Stimulated activated CD8-positive, alpha-beta memory T cell treated with anti-CD3 and anti-CD28 coated beads, Interleukin-15, amount 100 ng/mL, for 24 hours (primary cell): Measurements from ENCODE around the gene ERN1.
"Not testable (repeated sequence)": the region's sequence is repeated elsewhere in the genome, so short reads cannot be mapped to it uniquely, and the experiment has no call there.

Experiments used
- DNase-seq: peaks from one replicate; pipeline ENCODE4 v3.0.0-alpha.2; 2020; ENCODE audit warnings: low read depth

ERN1 gene

DNA sequence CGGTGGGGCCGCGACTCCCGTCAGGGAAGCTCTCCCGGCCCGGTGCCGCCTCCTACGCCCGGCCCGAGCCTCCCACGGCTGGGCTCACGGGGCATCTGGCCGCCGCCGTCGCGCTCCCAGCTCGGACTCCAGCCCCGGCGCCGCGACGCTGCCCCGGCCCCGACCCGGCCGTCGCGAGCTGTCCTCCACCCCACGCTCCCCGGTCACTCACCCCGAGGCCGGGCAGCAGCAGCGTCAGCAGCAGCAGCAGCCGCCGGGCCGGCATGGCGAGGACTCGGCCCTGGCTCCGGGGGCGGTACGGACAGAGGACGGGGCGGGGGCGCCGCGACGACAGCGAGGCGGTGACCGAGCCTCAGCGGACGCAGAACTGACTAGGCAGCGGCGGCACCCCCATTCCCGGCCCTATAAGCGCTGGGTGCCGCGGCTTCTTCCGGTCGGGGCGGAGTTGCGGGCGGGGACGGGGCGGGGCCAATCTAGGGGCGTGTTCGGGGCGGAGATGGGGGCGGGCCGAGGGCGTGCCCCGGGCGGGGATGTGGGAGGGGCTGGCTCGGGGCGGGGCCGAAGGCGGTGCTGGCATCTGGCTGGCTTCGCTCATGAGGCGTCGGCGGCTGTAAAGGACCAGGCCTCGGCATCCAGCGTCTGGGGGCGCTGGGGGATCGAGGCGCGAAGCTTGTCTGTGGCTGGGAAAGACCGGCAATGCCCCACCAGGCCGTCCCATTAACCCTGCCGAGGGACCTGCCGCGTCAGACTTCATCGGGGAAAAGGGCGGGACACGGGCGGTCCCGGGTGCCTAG, at the start of gene ERN1:
Gene ERN1 (minus strand): TSS at position 380 of the 794 bp plus-strand sequence. CDS start 115 bp downstream, at position 265.
- peak; percentile 92 for DNase-seq

DNA sequence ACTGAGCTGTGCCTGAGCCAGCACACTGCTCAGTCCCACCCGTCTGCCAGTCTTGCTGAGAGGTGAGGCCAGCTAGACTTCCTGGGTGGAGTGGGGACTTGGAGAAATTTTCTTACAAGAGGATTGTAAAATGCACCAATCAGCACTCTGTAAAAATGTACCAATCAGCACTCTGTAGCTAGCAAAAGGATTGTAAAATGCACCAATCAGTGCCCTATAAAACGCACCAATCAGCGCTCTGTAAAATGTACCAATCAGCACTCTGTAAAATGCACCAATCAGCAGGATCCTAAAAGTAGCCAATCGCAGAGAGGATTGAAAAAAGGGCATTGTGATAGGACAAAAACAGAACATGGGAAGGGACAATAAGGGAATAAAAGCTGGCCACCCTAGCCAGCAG, 49.1 kb upstream of the ERN1 start:
- not testable (repeated sequence) for DNase-seq

DNA sequence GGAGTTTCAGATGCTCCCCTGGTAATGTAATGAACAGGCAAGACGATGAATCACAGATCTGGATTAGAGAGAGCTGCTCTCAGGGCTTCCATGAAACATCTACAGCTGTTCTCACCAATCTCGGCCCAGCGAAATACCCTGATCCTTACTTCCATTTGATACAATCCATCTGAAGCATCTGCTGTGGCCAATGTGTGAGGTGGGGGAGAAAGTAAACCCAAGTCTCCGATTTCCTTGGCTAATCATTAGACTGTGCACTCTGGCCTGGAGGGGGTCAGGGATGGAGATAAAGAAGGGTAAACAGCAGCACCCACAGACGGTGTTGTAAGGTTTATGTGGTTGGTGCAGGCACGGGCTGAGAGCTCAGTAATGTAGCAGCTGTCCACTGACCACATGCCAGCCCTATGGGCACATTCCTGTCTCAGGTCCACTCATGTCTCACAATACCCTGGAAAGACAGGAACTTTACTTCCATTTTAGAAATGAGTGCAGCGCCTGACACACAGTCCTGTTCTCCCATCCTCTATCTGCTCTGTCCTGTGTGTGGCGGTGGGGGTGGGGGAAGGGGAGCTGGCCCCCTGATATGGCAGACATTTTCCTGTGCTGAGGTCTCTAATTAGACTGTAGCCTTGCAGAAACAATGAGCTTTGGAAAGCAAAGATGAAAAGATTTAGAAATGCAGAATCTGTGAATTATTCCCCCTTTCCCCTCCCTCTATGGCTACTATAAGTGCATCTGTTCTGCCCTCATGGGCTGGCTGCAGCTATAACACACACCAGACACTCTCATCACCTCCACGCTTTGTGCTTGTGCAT, 48.3 kb upstream of the ERN1 start:
- DNase-seq, result no peak

DNA sequence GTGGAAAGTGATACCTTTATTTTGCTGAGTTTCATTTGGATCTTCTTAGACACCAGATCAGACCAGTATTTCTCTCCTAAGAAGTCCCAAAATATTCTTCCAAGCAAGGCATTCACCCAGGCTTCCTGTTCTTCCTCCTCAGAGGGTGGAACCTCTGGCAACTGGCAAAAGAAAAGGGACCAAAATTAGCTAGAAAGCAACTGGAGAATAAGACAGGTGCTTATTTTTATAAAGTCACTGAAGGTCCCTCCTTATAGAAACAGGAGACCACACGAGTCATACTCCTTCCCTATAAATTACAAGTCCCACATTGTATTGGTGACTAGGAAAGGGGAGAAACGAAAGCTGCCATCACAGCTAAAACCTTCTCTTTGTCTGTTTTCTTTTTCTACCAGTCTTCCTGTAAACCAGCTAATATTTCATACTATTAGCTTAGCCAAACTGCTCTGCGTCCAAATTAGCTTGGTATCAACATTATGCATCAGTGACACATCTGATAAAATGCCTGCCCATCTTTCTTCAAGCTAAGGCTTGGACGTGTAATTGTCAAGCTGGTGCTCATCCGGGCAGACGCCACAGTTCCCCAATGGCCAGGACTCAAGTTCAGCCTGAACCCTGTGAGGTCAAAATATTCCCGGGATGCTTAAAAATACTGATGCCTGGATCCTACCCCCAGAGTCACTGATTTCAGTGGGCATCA, 47.5 kb upstream of the ERN1 start:
- DNase-seq, result no peak

DNA sequence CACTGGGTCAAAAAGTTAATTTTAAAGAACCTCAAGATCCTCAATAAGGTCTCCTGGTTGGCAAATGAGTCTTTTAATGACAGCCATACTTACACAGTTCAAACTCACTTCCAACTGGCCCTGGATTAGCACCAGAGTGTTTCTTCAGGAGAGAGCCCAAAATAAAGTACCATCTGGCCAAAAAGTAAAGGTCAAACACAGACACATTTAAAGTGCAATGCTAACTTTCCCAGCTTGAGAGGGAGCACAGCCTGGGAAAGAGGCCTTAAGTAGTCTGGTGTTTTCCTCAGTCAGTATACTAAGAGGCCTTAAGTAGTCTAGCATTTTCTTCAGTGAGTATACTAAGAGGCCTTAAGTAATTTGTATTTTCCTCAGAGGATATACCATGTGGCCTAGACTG, 46.6 kb upstream of the ERN1 start:
- no peak for DNase-seq

DNA sequence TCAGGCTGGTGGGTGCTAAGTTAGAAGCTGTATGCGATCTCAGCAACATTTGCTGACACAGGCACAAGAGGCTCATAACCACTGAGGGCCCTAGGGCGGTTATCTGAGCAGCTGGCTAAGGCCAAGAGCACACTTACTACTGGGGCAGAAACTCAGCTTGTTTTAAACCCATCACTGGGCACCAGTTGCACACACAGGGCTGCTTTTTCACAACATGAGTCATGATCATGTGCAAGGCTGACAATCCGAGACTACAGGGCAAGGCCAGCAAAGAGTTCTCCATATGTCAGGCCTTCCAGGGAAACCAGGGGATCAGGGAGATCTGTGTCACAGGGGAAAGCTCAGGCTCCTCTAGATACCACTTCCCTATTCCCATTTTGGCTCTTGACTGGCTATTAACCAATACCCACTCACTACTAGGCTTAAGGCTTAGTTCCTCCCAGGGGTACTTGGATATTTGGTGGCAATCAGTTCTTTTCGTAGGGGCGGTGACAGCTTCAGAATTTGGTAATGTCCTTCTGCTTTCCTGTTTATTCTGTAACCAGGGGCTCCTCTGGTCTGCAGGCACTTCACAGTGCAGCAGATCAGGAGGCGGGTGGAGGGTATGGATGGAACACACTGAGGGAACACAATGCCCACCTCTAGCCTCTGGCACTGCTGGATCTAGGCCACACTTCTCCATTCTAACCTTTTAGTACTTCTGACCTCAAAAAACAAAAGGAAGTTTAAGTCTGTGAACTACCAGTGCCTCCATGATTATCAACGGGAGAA, 44.9 kb upstream of the ERN1 start:
- no peak for DNase-seq

DNA sequence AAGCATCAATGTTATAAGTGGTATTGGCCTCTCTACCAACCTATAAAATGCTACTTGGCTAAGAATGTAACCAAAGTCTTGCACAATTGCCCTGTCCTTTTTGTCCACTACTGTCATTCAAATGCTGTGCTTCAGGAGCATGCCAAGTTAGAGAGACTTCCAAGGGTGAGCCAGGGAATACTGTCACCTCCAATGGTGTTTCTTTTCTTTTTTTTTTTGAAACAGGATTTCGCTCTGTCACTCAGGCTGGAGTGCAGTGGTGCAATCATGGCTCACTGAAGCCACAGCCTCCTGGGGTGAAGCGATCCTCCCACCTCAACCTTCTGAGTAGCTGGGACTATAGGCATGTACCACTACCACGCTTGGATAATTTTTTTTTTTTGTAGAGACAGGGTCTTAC, 43.7 kb upstream of the ERN1 start:
- no peak for DNase-seq

DNA sequence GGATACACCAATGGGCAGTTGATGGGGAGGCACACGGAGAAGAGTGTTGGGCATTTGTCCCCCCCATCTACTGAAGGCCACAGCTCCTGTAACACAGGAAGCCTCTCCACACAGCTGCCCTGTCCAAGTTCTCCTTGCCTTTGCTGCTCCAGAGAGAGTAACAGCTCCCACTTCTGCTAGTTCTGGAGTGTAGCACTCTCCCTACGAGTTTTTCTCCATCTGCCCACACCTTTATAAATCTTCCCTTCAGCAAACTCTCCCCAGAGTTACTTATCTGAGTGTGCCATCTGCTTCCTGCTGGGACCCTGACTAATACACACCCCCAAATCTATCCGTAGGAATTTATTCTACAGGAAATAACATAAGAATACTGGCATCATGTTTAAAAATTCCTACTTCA, 42.6 kb upstream of the ERN1 start:
- DNase-seq, result no peak

DNA sequence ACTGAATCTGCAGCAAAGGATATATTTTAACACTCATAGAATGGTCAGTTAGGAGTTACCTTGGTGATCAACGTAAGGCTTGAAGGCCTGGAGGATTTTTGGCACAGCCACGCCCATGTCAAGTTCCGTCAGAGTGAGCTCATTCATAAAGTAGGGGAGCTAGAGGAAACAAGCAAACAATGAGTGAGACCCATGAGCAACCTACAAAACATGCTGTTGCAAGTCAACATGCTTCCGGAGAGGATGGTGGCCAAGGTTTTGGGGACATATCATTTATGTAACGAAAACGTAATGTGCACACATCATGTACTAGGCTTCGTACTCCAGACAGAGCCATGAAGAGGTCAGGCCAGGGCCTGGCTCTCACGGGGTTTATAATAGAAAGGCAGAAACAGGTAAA, 41.1 kb upstream of the ERN1 start:
- no peak for DNase-seq

DNA sequence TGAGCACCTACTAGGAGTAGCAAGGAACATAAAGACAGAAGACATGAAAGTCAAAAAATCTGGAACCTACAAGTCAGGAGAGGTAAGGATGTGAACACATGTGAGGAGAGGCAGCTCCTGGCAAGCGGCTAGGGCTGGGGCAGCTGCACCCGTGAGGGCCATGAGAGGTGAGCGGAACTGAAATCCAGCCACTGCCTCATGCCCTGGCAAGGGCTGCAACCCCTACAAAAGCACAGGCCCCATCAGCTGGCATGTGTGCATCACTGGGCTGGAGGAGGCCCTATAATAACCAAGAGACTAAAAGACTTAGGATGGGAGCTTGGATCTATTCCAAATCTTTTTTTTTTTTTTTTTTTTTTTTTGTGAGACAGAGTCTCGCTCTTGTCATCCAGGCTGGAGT, 40.3 kb upstream of the ERN1 start:
- DNase-seq, result no peak

DNA sequence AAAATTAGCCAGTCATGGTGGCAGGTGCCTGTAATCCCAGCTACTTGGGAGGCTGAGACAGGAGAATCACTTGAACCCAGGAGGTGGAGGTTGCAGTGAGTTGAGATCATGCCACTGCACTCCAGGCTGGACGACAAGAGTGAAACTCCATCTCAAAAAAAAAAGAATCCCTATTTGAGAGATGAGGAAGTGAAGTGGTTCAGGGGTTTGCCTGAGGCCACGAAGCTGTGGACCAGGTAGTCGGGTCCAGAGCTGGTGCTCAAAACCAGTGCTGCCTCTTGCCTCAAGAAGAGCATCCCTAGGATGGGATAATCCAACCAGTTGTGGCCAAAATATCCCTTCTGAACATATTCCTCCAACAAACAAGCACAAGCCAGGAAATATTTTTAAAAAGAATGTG, 37.7 kb upstream of the ERN1 start:
- DNase-seq, result not testable (repeated sequence)

DNA sequence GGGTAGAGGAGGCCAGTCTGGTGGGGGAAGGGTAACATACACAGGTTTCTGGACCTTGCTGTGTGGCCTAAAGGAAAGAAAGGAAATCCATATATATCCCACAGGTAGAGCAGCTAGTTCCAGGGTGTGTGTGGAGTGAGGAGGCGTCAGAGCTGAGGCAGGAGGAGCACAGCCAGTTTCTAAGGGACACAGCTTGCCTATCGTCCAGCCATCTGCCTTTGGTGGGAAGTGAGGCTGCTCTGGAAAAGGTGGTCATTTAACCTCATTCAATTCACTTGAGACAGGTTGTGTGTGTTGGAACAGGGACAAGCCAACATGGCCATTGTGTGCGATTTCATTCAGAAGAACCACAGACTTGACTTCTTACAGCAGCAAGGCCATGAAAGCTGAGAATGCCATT, 36.9 kb upstream of the ERN1 start:
- DNase-seq, result no peak

DNA sequence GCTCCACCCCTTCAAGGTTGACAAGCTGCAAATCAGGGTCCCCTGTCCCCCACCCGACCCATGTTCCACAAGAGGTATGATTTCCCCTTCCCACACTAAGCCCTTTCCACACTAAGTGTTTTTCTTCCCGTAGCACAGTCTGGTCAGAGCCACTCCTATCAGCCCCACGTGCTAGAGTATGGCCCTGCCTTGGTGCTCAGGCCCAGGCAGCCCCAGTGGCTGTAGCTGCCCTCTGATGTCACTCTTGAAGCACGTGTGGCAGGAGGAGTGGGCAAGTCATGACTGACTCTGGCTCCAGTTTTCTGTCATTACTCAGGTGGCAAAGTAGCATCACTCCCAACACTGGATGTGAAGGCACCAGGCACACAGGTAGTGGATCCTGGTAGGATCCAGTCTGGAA, 35.4 kb upstream of the ERN1 start:
- DNase-seq, result no peak

DNA sequence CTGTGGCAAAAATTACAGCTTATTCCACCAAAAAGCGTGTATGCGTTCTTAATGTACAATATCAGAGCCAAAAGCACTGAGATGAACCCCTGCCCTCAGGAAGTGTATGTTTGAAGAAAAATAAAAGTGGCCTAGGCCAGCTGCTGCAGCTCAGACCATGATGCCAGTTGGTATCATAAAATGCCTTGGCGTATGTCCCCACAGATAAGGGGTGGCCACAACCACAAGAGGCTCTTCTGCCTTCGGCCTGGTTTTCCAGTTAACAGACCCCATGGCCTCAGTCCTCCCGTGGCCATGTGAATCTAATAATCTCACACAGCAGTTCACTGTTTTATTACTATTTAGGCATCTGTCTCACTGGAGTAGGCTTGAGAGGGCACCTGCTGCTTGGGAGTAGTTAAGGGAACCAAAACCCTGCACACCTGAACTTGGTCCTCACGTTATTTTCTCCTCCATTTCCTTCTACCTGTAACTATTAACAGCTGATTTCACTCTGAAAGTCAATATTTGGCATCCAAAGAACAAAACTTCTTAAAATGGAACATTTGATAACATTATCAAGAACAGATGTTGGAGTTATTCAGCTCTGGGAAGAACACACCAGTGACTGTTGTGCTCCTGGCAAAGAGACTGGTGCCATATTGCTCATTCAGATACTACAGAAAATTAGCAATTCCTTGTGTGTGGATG, 34.8 kb upstream of the ERN1 start:
- DNase-seq, result no peak

DNA sequence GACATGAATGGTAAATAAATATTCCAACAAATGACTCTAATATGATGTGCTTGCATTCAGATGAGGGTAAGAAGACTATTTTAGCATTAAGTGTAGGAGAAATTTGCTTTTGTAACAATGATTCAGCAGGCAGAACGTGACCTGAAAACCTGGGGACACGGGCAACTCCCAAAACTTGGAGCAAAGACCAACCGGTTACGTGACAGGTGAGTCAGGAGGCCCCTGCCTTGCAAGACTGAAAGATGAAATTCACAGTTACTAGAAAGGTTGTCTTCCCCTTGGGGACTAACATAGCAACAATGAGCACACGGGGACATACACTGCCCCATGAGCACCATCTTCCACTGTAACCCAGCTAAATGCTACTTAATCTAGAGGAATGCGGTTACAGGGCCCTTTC, 33.5 kb upstream of the ERN1 start:
- DNase-seq, result no peak

DNA sequence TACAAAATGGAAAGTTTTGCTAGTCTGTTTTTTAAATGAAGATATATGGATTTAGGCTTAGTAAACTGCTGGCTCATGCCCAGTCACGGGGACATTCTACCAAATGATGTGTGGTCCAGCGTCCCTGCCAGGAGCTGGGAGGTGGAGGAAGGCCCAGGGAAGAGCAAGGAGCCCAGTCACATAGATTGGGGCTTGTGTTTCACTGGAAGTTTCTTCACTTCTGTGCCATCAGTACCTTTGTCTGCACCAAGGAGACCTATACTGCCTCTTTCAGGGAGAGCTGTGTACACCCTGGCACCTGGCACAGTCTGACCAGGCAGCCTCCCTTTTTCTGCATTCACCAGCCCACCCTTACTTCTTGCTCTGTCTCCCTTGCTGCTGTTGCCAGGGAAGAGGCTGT, 32.6 kb upstream of the ERN1 start:
- no peak for DNase-seq

DNA sequence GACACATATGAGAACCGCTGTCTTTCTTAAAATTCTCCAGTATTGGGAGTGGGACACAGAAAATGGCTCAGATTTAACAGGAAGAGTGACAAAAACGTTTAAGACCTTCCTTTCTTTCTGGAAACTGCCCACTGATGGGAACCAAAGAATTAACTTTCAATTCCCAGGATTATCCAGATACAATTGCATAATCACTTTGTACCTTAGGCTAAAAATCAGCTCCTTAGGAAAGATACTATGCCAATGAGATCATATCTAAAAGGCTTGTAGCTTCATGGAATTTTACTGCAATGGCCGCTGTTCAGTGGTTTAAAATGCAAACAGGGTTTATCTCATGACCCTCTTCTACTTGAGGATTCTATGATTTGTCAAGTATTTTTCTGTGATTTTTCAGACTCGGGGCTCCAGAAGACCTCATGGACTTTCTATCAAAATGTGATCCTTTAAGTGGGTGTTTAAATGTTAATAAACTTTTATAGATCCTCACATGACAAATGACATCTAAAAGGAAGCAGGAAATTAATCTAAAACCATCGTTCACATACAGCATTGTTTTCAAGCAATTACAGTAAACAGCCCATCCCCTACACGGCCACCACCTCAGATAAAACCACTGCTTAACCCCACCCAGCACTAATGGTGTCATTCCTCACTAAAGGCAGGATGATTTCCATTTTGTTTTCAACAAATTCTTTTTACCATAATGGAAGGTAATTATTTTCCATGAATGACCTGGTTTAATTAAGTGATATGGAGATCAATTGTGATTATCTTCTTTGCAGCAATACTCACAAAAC, 31.6 kb upstream of the ERN1 start:
- DNase-seq, result no peak

DNA sequence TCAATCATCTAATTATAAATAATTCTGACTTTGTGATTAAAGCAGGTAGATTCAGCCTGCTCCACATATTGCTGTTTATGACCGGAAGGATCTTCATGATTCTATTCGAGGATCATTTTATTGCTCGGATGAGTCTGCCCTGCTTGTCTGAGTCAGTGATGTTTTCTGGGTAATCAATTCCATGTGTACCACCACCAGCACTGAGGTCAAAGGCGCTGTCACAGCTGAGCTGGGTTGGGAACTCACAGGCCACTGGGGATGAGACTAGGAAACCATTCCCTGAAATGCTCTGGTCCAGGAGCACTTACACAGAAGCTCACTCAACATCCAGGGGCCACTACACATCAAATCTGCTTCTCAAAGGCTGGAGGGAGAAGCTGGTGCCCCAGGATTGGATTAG, 30.4 kb upstream of the ERN1 start:
- DNase-seq, result no peak

DNA sequence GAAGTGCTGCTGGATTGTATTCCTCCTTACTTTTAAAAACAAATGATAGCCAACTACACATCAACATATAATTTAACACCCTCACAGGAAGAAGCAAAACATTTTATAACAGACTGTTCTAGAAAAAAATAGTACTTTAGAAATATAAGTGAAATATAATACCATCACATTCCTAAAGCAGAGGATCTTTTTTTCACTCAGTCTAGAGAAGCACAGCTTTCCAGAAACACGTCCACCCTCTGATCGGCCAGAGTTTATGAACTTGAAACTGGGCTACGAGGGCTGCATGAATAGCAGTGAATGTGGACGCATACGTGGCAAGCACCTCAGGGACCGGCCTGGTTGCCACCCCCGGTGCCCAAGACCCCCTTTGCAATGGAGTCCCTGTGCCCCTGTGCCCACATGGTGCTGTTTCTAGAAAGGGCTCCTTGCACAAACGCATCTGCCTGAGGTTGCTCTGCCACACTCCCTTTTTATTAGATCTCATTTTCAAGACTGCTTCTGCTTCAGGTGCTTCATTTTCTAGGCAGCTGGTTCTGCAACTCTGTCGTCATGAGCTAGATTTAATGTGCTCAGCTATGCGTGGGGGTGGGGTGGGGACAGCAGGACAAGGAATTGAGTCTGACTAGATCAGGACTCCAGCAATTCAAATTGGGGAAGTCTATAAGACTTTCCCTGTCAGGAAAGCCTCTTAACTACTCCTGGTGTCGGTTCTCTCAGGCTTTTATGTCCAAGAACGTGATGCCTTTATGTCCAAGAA, 29.1 kb upstream of the ERN1 start:
- DNase-seq, result no peak

DNA sequence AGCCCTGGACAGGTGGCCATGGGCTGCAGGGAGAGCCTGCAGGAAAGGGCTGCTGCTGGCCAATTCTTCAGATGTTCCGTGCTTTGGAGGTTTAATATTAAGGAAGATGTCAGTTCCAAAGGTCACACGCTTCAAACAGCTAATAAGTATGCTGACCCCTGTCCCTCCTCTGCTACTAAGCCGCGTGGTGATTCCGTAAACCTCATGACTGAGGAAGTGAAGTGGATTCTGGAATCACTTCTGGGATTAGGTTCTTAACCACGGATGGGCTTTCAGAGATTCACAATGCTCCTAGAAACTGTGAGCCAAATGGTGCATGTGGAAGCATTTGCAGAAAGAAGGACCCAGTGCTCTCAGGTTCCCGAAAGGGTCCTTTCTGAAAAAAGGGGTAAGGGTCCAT, 28.5 kb upstream of the ERN1 start:
- no peak for DNase-seq
